Sigmoid colon (tissue), 7 donors: Measurements from ENCODE around the gene GOLGA6L7. TPM values are rescaled to one million over a fixed set of nuclear protein-coding genes. Genes with fewer than 3 reads are reported as not detected.

Source experiments
- DNase-seq: peaks from one replicate; pipeline ENCODE4 v3.0.0-alpha.2; 2019
- H3K27ac ChIP-seq, 4 donors: fragments of 200-600 bp; sonication (generic); one replicate each; pipeline ENCODE4 v1.5.1; 2016 to 2019; ENCODE audit warnings: mild to moderate bottlenecking in 1 of 4
- H3K27me3 ChIP-seq, 3 donors: fragments of 200-600 bp; sonication (generic); one replicate each; pipeline ENCODE4 v1.5.1; 2019; ENCODE audit warnings: mild to moderate bottlenecking in 1 of 3
- H3K36me3 ChIP-seq, 4 donors: fragments of 200-600 bp; sonication (generic); one replicate each; pipeline ENCODE4 v1.5.1; 2016 to 2019
- H3K4me1 ChIP-seq, 4 donors: fragments of 200-600 bp; sonication (generic); one replicate each; pipeline ENCODE4 v1.5.1; 2017 to 2019
- H3K4me3 ChIP-seq, 4 donors: fragments of 200-600 bp; sonication (generic); one replicate each; pipeline ENCODE4 v1.5.1; 2017 to 2019; ENCODE audit warnings: mild to moderate bottlenecking in 2 of 4, moderate library complexity in 1 of 4
- H3K9me3 ChIP-seq, 4 donors: fragments of 200-600 bp in 3 of 4; sonication (generic) in 3 of 4; one replicate each; pipeline versions ENCODE4 v1.5.1 to v1.6.1; 2013 to 2019
- EP300 ChIP-seq, 4 donors: sonication (generic); formaldehyde crosslinking; IDR thresholded peaks; one replicate each; pipeline ENCODE4 v1.6.1; 2017; ENCODE audit warnings: antibody characterized with exemption in 4 of 4
- POLR2A ChIP-seq, 2 donors: fragments of 450-650 bp; IDR thresholded peaks; one replicate each; pipeline ENCODE4 v1.6.1; 2016; ENCODE audit warnings: antibody characterized with exemption in 2 of 2, mild to moderate bottlenecking in 2 of 2, moderate library complexity in 2 of 2
- POLR2AphosphoS5 ChIP-seq, 4 donors: sonication (generic); formaldehyde crosslinking; IDR thresholded peaks; one replicate each; pipeline ENCODE4 v1.6.1; 2017; ENCODE audit warnings: antibody characterized with exemption in 4 of 4
- WGBS, 2 donors: extraction: QIAGEN DNeasy Blood & Tissue Kit; methylation state at CpG; one replicate each; pipeline ENCODE4 v1.1.7; 2013; 5-methylcytosine and 5-hydroxymethylcytosine counted together
- intact Hi-C: fragments of 100-400 bp; cut with DNase I; formaldehyde crosslinking; loops from one replicate; pipeline ENCODE4 v1.15.1; 2023
- polyA plus RNA-seq, 3 donors: library from polyadenylated mRNA; stranded (reverse); fragments of 200-250 nt; gene quantifications; one replicate each; pipeline ENCODE4 v1.2.3, GENCODE V29; 2013
- total RNA-seq, 4 donors: library from RNA; depleted of rRNA; stranded (reverse); fragments of >200 nt; gene quantifications; one replicate each; pipeline ENCODE4 v1.1.0, GENCODE V29; 2016
- TF ChIP-seq, protein P1 (sequence below), 4 experiments: fragments of 450-650 bp in 3 of 4; fragments of 200-600 bp in 1 of 4; IDR thresholded peaks; one replicate each; pipeline ENCODE4 v1.5.1; 2016 to 2019; ENCODE audit warnings: antibody characterized with exemption in 4 of 4, mild to moderate bottlenecking in 3 of 4, moderate library complexity in 2 of 4
- donor health status: healthy with polysubstance abuse.
- donor health status: Bipolar disorder and iron deficiency.
- donor health status: healthy.

GOLGA6L7 gene
- total and polyA plus RNA-seq, 7 donors = 0.60 TPM; not detected in 6

DNA sequence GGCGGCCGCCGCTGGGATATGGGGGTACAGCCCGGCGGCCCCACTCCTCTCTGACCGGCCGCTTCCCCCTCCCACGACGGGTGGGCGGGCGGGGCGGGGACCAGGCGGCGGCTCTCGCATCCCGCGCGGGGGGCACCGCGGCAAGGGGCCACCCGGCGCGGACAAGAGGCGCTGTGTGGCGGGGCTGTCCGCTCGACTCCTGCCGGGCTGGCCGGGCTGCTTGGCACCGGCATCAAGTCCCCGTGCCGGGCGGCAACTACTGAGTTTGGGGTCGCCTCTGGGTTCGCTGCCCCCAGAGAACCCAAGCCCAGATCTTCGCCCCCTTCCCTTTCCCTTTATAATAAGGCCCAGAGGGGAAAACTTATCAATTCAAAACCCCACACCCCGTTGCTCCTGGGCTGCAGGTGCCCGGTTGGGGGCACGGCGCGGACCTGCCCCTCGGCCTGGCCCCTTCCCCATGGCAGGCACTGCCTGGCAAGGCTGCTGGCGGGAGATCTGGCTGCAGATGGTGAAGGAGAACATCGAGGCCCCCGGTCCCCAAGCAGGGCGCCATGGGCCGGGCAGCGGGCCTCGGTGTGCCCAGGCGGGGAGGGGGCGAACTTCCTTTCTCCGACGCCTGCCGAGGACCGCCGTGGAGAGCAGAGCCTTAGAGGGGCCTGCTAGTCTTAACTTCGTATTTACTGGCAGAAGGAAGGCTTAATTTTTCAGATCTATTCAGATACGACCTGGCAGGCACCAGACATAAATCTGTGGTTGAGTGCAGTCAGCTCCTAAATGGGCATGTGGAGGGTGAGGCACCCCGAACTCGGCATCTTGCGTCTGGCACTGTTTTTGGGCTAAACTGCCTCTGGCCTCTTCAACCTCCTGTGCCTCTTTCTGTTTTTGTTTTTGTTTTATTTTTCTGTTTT, 38.2 kb upstream of the GOLGA6L7 start:
- H3K36me3 ChIP-seq = no peaks in the 10 kb centered on the region
- intact Hi-C loops = no loop called here
- DNase-seq = no peak
- H3K9me3 ChIP-seq = no peaks in the 10 kb centered on the region
- 15 to 23% methylated on average over 60 to 61 of the region's 61 CpGs for WGBS, 2 donors
- TF ChIP-seq, protein P1, sequence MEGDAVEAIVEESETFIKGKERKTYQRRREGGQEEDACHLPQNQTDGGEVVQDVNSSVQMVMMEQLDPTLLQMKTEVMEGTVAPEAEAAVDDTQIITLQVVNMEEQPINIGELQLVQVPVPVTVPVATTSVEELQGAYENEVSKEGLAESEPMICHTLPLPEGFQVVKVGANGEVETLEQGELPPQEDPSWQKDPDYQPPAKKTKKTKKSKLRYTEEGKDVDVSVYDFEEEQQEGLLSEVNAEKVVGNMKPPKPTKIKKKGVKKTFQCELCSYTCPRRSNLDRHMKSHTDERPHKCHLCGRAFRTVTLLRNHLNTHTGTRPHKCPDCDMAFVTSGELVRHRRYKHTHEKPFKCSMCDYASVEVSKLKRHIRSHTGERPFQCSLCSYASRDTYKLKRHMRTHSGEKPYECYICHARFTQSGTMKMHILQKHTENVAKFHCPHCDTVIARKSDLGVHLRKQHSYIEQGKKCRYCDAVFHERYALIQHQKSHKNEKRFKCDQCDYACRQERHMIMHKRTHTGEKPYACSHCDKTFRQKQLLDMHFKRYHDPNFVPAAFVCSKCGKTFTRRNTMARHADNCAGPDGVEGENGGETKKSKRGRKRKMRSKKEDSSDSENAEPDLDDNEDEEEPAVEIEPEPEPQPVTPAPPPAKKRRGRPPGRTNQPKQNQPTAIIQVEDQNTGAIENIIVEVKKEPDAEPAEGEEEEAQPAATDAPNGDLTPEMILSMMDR (IDR thresholded peaks at IDR 0.05) = no peak
- TF ChIP-seq POLR2A (IDR thresholded peaks at IDR 0.05) (no peak), EP300 (IDR thresholded peaks at IDR 0.05) (no peak), POLR2AphosphoS5 (IDR thresholded peaks at IDR 0.05) (no peak)
- H3K4me1 ChIP-seq = peaks cover 0 to 16% (median 14%) of the 10 kb centered on the region in 4 donors
- peaks cover 18 to 33% (median 30%) of the 10 kb centered on the region in 3 donors for H3K27me3 ChIP-seq
- H3K27ac ChIP-seq = no peak overlapping the region
- peak overlapping the region in 3 of 4 donors; percentile 37 to 50 (median 49) for H3K4me3 ChIP-seq

DNA sequence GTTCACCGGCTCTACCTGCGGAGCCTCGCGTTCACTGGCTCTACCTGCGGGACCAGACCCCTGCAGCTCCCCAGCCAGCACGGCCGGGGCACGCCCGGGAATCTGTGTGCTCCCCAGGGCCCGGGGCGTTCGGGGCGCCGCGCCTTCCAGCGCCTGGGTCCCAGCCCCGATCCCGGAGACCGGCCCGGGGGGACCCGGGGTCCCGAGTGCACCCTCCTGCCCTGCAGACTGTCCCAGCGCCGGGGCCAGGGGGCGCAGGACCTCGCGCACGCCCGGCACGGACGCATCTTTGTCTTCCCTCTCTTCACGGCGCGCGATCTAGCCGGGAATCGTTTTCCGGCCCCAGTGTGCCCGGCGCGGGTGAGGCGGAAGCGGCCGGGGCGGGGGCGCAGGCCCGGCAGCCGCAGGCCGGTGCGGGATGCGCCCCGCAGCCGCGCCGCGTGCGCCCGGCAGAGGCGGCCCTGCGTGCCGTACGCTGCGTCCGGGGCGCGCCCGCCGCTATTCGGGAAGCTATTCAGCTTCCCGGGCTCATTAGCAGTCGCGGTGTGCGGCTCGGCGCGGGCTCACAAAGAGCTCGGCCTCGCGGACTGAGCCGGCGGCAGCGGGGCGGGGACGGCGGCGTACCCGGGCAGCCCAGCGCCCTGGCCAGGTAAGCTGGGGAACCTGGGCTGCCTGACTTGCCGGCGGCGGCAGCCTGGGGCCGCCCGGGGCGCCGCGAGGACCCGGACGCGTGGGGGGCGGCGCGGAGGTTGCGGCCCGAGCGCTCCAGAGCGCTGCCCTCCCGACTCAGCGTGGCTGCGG, 37.4 kb upstream of the GOLGA6L7 start, which contains the start of gene APBA2:
Gene APBA2, plus strand, starts transcription at position 345 of the 801 bp plus-strand sequence. CDS start 167,911 bp downstream, outside the sequence.
- no peak for DNase-seq
- Histone ChIP-seq H3K9me3 (no peaks in the 10 kb centered on the region), H3K27ac (no peak within 1 kb of the TSS), H3K27me3 (peaks cover 18 to 33% (median 30%) of the 10 kb centered on the region in 3 donors), H3K4me3 (peak within 1 kb of the TSS in 3 of 4 donors; percentile 37 to 50 (median 49)), H3K36me3 (no peaks in the 10 kb centered on the region), H3K4me1 (peaks cover 0 to 16% (median 14%) of the 10 kb centered on the region in 4 donors)
- whole genome bisulfite sequencing, 2 donors = 1 to 2% methylated on average over 109 of the region's 109 CpGs
- TF ChIP-seq POLR2AphosphoS5 (IDR thresholded peaks at IDR 0.05) = no peak
- TF ChIP-seq EP300 (IDR thresholded peaks at IDR 0.05) = no peak
- TF ChIP-seq POLR2A (IDR thresholded peaks at IDR 0.05) = no peak
- intact Hi-C loops = no loop called here

DNA sequence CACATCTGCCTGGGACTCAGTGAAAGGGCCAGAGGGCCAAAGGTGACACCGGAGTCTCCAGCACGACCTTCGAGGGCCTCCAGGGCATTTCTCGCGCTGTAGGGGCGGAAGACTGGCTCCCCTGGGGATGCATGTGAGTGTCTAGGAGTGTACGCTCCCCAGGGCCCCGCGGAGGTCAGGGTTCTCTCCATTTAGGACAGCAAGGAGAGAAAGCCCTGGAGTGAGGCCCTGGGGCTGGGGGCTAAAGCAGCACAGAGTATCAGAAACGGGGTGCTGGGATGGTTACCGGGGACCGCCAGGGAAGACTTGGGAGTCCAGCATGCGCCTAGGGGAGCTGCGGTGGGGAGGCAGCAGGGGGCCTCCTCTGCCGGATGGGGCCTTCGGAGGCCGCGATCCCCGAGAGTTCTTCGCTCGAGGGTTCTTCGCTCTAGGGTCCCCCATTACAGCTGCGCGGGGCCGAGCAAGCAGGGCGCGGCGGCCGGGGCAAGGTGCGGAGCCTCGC, 36.7 kb upstream of the GOLGA6L7 start:
- peaks cover 18 to 33% (median 30%) of the 10 kb centered on the region in 3 donors for H3K27me3 ChIP-seq
- H3K27ac ChIP-seq = no peak overlapping the region
- peak overlapping the region in 3 of 4 donors; percentile 37 to 50 (median 49) for H3K4me3 ChIP-seq
- TF ChIP-seq POLR2A (IDR thresholded peaks at IDR 0.05) (no peak), POLR2AphosphoS5 (IDR thresholded peaks at IDR 0.05) (no peak), EP300 (IDR thresholded peaks at IDR 0.05) (no peak)
- TF ChIP-seq, protein P1 (IDR thresholded peaks at IDR 0.05) = no peak
- intact Hi-C loops = no loop called here
- 28 to 42% methylated on average over 31 of the region's 31 CpGs for WGBS, 2 donors
- H3K4me1 ChIP-seq = peaks cover 0 to 16% (median 14%) of the 10 kb centered on the region in 4 donors
- no peak for DNase-seq
- no peaks in the 10 kb centered on the region for H3K9me3 ChIP-seq
- H3K36me3 ChIP-seq = no peaks in the 10 kb centered on the region

DNA sequence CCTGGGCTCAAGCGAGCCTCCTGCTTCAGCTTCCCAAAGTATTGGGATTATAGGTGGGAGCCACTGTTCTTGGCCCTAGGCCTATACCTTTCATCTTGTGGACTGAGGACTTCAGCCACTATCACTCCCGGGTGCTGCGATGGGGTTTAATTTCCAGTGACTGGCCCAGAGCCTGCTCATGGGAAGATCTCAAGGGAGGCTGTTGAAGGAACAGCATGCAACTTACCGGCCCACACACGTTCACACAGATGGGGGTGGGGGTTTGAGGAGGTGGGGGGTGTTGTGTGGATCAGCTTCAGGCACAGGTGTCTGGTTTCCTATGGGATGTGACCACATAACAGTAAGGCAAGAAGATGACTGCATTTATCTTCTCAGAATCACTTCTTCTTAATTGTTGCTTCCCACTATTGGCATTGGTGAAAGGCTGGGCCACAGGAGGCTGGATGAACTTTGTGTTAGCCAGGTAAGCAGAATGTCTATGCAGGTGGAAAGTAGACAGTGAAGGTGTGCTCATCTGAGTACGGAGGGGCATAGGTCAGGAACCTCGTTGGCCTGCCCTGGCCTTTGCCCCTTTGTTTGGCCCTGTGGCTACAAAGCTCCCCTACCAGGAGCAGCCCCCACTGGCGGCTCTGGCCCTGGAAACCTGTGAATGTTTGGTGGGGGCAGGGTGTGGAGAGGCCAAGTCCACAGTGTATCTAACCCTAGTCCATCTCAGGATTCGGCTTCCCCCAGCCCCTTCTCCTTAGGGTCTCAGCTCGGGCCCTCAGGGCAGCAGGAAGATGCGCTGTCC, 35.9 kb upstream of the GOLGA6L7 start:
- TF ChIP-seq EP300 (IDR thresholded peaks at IDR 0.05) (no peak), POLR2A (IDR thresholded peaks at IDR 0.05) (no peak)
- Histone ChIP-seq H3K36me3 (no peaks in the 10 kb centered on the region), H3K4me3 (no peak overlapping the region), H3K4me1 (peaks cover 0 to 16% (median 14%) of the 10 kb centered on the region in 4 donors), H3K27me3 (peaks cover 18 to 33% (median 30%) of the 10 kb centered on the region in 3 donors), H3K27ac (no peak overlapping the region), H3K9me3 (no peaks in the 10 kb centered on the region)
- DNase-seq = no peak
- intact Hi-C loops = no loop called here
- WGBS, 2 donors = 90 to 91% methylated on average over 11 of the region's 11 CpGs

DNA sequence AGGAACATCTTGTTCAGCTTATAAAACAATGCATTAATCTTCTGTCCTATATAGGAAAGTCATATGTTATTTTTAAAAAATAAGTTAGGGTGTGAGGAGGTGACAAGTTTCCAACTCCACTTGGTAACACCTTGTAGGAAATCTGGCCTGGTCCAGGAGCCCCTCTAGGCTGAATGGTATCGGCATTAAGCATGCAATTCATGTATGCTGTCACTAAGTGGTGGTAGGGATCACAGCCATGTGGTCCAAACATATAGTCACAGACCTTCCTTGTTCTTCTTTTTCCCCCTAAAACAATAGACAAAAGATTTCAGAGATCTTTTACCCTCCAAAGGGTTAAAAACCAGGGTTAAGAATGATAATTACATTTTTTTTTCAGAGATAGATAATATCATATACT, 33.2 kb upstream of the GOLGA6L7 start:
- Histone ChIP-seq H3K36me3 (no peaks in the 10 kb centered on the region), H3K27me3 (peaks cover 16 to 20% (median 19%) of the 10 kb centered on the region in 3 donors), H3K9me3 (no peaks in the 10 kb centered on the region), H3K27ac (no peak overlapping the region), H3K4me3 (no peak overlapping the region), H3K4me1 (peaks cover 0 to 13% (median 11%) of the 10 kb centered on the region in 4 donors)
- no peak for DNase-seq
- intact Hi-C loops = no loop called here
- 96 to 98% methylated on average over 1 of the region's 1 CpG for WGBS, 2 donors
- TF ChIP-seq, protein P1 (IDR thresholded peaks at IDR 0.05) = no peak
- TF ChIP-seq EP300 (IDR thresholded peaks at IDR 0.05) = no peak
- TF ChIP-seq POLR2AphosphoS5 (IDR thresholded peaks at IDR 0.05) = no peak
- no peak for TF ChIP-seq POLR2A (IDR thresholded peaks at IDR 0.05)
